ENCODE measurements around the gene P4HB. TPM values are rescaled to one million over a fixed set of nuclear protein-coding genes. Genes with fewer than 3 reads are reported as not detected.

Gene P4HB
- total and polyA plus RNA-seq, 10 of the 15 experiments (the other 5 are each of a cell fraction or from before 2014, with no cell fraction given), result 4.7 to 549 (median 361) TPM

GRCh38 chr17:81858170-81858966 lies 2.0 kb downstream of the P4HB start:
- ChIA-PET CTCF (interaction anchor here (1.1 to 1.4 kb wide), 2 partner anchors 24 to 123 kb away, joined by 3 to 5 read pairs; no protein-coding TSS in a partner anchor), POLR2A (interaction anchor here (0.6 to 1.9 kb wide), 6 partner anchors 11 to 237 kb away, joined by 3 to 15 read pairs (median 6); partner anchors contain the start of gene MCRIP1), RAD21 (ENCODE audit: unreplicated experiment) (no interaction called here), SMC1A (ENCODE audit: uncharacterized antibody, unreplicated experiment) (interaction anchor here (1.5 kb wide), 1 partner anchor 25 kb away, joined by 6 read pairs; the partner anchor contains the start of gene MCRIP1)
- Histone ChIP-seq H3K4me3 (peak overlapping the region; percentile 100), H3K9me3 (replicated peaks; ENCODE audit: control insufficient read depth, insufficient read depth, low read length) (no peaks in the 10 kb centered on the region), H3K4me1 (ENCODE audit: control insufficient read depth, insufficient read depth, low read length) (peaks cover 22% of the 10 kb centered on the region), H2AFZ (ENCODE audit: control insufficient read depth, low read depth, low read length) (no peak overlapping the region), H3K9ac (ENCODE audit: control insufficient read depth, insufficient read depth, low read length) (peak overlapping the region; percentile 99), H3K27ac (ENCODE audit: control insufficient read depth, insufficient read depth) (no peak overlapping the region), H3K79me2 (ENCODE audit: control insufficient read depth, insufficient read depth, low read length) (peaks cover 60% of the 10 kb centered on the region), H4K20me1 (ENCODE audit: control insufficient read depth, insufficient read depth) (peaks cover 3% of the 10 kb centered on the region; the same call in 1 of the 2 replicates), H3K4me2 (ENCODE audit: control insufficient read depth, insufficient read depth) (peak overlapping the region; percentile 91), H3K36me3 (ENCODE audit: control insufficient read depth in 2 of 2, insufficient read depth in 2 of 2, low read length in 1 of 2) (peaks cover 14 to 36% of the 10 kb centered on the region in 2 experiments), H3K27me3 (replicated peaks in 1 of 2; ENCODE audit: control insufficient read depth in 2 of 2, insufficient read depth in 2 of 2, low read length in 1 of 2) (no peaks in the 10 kb centered on the region)
- 97% methylated on average over 27 of the region's 30 CpGs for WGBS (ENCODE audit: insufficient coverage, insufficient replicate concordance, low lambda C conversion rate, missing lambda C conversion rate)
- DNase-seq (ENCODE audit: low read depth, low spot score) (no peak), ATAC-seq (no peak), FAIRE-seq (no peak)
- TF ChIP-seq POLR2AphosphoS5 (IDR thresholded peaks at IDR 0.05; ENCODE audit: low read length), result peak; percentile 48; the same call in 1 of the 2 replicates
- no peak for TF ChIP-seq RAD51 (IDR thresholded peaks at IDR 0.05)
- TF ChIP-seq, protein P1, sequence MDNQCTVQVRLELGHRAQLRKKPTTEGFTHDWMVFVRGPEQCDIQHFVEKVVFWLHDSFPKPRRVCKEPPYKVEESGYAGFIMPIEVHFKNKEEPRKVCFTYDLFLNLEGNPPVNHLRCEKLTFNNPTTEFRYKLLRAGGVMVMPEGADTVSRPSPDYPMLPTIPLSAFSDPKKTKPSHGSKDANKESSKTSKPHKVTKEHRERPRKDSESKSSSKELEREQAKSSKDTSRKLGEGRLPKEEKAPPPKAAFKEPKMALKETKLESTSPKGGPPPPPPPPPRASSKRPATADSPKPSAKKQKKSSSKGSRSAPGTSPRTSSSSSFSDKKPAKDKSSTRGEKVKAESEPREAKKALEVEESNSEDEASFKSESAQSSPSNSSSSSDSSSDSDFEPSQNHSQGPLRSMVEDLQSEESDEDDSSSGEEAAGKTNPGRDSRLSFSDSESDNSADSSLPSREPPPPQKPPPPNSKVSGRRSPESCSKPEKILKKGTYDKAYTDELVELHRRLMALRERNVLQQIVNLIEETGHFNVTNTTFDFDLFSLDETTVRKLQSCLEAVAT (IDR thresholded peaks at IDR 0.05), result peak; percentile 31; the same call in 1 of the 2 replicates
- in situ Hi-C loops (cut with MboI), result no loop called here
- no TSS peak for BruUV-seq (replicated peaks)
- intact Hi-C loops (cut with micrococcal nuclease; ENCODE audit: unreplicated experiment), result no loop called here
